Choroid plexus epithelial cell (primary cell): Measurements from ENCODE around the gene KIRREL3.

Experiments used
- DNase-seq: peaks from one replicate; pipeline ENCODE4 v3.0.0-alpha.2; 2010; ENCODE audit warnings: low read depth
- H3K4me3 ChIP-seq: 2 replicates; pipeline ENCODE4 v1.5.1; 2011; ENCODE audit warnings: low read depth, mild to moderate bottlenecking, control low read depth, low read length, moderate library complexity
- TF ChIP-seq, protein P1 (sequence below): conservative IDR thresholded peaks from 2 replicates; pipeline ENCODE4 v1.5.1; 2011; ENCODE audit warnings: low read depth, mild to moderate bottlenecking, control low read depth, inconsistent platforms, low read length, moderate library complexity

KIRREL3 gene

DNA sequence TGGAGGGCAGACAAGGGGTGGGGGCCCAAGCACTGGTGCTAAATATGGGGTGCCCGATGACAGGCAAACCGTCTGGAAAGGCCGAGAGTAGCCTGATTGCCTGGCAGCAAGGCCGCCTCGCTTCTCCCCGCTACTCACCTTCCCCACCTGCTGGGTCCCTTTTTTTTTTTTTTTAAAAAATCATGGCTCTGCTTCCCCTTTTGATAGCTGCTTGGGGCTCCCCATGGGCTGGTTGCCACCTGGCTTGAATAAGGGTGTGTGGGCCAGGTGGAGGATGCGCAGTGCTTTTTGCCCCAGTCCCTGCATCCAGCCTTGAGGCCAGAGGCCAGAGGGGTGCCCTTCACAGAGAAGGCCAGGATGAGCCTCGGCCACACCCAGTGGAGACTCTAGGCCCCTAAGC, 533.1 kb downstream of the KIRREL3 start:
- DNase-seq, result no peak
- TF ChIP-seq, protein P1, sequence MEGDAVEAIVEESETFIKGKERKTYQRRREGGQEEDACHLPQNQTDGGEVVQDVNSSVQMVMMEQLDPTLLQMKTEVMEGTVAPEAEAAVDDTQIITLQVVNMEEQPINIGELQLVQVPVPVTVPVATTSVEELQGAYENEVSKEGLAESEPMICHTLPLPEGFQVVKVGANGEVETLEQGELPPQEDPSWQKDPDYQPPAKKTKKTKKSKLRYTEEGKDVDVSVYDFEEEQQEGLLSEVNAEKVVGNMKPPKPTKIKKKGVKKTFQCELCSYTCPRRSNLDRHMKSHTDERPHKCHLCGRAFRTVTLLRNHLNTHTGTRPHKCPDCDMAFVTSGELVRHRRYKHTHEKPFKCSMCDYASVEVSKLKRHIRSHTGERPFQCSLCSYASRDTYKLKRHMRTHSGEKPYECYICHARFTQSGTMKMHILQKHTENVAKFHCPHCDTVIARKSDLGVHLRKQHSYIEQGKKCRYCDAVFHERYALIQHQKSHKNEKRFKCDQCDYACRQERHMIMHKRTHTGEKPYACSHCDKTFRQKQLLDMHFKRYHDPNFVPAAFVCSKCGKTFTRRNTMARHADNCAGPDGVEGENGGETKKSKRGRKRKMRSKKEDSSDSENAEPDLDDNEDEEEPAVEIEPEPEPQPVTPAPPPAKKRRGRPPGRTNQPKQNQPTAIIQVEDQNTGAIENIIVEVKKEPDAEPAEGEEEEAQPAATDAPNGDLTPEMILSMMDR, result no peak
- no peak overlapping the region for H3K4me3 ChIP-seq

GRCh38 chr11:126467046-126467370, 533.6 kb downstream of the KIRREL3 start:
- TF ChIP-seq, protein P1, result no peak
- no peak overlapping the region for H3K4me3 ChIP-seq
- no peak for DNase-seq

- no peak overlapping the region for H3K4me3 ChIP-seq
- no peak for DNase-seq
- TF ChIP-seq, protein P1, result no peak
Measured at GRCh38 chr11:126466236-126467045, 534.1 kb downstream of the KIRREL3 start.

GRCh38 chr11:126465573-126466188, 534.9 kb downstream of the KIRREL3 start:
- TF ChIP-seq, protein P1, result no peak
- H3K4me3 ChIP-seq, result no peak overlapping the region
- no peak for DNase-seq

DNA sequence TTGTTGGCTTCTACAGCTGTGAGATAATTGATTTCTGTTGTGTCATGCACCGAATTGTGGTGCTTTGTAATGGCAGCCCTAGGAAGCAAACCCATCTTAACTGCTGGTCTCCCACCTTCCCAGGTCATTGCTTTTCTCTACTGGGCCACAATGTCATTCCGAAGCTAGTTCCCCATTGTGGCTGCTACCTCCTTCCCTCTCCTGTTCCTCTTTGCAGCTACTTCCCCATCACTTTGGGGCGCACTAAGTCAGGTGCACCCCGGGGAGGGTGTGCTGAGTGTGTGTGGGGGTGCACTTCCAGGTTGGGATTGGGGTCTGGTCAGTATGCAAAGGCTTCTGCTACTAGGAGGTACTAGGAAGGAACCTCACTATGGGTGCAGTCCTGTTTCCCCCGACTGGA, 535.8 kb downstream of the KIRREL3 start:
- TF ChIP-seq, protein P1, result no peak
- DNase-seq, result no peak
- H3K4me3 ChIP-seq, result no peak overlapping the region

DNA sequence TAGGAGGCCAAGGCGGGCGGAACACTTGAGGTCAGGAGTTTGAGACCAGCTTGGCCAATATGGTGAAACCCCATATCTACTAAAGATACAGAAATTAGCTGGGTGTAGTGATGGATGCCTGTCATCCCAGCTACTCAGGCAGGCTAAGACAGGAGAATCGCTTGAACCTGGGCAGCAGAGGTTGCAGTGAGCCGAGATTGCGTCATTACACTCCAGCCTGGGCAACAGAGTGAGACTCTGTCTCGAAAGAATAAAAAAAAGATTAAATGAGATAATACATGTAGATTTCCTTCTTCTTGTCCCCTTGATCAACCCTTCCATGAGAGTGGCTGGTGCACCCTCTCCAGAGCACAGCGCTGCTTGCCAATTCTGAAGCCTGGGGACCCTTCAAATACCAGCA, 538.1 kb downstream of the KIRREL3 start:
- no peak for DNase-seq
- TF ChIP-seq, protein P1, result no peak
- no peak overlapping the region for H3K4me3 ChIP-seq

GRCh38 chr11:126461996-126462395, 538.6 kb downstream of the KIRREL3 start:
- TF ChIP-seq, protein P1, result no peak
- H3K4me3 ChIP-seq, result no peak overlapping the region
- no peak for DNase-seq
